ENCODE results near the gene STEAP2.

STEAP2 gene

DNA sequence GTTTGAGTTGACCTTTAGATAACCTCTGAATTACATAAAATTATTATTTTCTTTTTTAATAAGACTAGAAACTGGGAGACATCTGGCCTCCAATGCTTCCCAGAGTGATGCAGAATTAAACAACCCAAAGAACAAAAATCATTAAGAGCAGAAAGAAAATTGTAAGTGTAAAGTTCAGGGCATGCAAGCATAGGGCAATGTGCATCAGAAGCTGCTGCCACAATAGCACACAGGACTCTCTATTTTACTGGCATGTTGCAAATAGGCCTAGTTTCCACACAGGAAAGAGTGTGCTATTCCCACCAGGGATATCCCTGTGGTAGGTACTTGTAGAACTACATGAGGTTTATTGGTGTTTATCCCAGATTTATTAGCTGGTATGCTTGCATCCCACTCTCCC is 20.5 kb upstream of the STEAP2 start:
- in situ Hi-C loops (cut with MboI; ENCODE audit: low pct_unique_long_range_greater_than_20kb, low sequenced_read_pairs): no loop called here
- DNase-seq: no peak

DNA sequence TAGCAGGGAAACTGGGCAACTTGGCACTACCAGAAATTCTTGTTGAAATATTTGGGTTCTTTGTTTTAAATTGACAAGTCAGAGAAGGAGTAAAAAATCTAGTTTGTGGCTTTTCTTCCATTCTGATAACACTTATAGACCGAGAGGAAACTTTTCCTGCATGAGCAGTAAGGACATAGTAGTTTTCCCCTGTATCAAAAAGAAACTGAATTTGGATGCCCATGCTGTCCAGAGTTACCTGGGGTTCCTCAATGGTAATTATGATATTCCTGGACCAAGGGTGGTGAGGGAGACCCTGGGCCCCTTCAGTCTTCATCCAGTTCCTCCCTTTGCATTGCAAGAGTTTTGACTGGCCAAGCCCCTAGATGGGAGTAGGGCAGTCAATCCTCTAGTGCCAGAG is 19.9 kb upstream of the STEAP2 start:
- in situ Hi-C loops (cut with MboI; ENCODE audit: low pct_unique_long_range_greater_than_20kb, low sequenced_read_pairs): no loop called here
- DNase-seq: no peak

GRCh38 chr7:90192876-90193750 is 18.4 kb upstream of the STEAP2 start:
- no peak for DNase-seq
- in situ Hi-C loops (cut with MboI; ENCODE audit: low pct_unique_long_range_greater_than_20kb, low sequenced_read_pairs): no loop called here

GRCh38 chr7:90194911-90195809 is 16.4 kb upstream of the STEAP2 start:
- in situ Hi-C loops (cut with MboI; ENCODE audit: low pct_unique_long_range_greater_than_20kb, low sequenced_read_pairs): no loop called here
- no peak for DNase-seq

- in situ Hi-C loops (cut with MboI; ENCODE audit: low pct_unique_long_range_greater_than_20kb, low sequenced_read_pairs): no loop called here
- DNase-seq: no peak
Measured at GRCh38 chr7:90201500-90202195, 9.9 kb upstream of the STEAP2 start.

GRCh38 chr7:90207956-90208355 is 3.6 kb upstream of the STEAP2 start:
- in situ Hi-C loops (cut with MboI; ENCODE audit: low pct_unique_long_range_greater_than_20kb, low sequenced_read_pairs): no loop called here
- no peak for DNase-seq

DNA sequence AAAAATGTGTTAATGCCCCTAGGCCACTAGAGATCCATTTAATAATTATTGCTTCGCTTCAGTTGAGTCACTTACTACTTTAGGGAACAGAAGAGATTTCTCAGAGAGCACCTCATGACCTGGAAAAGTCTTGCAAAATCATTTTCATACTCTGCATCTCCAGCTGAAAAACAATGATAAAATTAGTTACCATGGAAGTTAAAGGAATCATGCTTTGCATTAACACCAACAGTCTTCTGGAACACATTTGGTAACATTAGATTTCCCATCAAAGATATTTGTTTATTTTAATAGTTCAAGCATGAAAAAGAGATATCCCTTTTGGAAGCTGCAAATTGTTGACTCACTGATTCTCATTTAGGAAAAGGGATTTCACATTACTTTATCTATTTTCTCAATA is 1.8 kb upstream of the STEAP2 start:
- no peak for DNase-seq
- in situ Hi-C loops (cut with MboI; ENCODE audit: low pct_unique_long_range_greater_than_20kb, low sequenced_read_pairs): no loop called here

DNA sequence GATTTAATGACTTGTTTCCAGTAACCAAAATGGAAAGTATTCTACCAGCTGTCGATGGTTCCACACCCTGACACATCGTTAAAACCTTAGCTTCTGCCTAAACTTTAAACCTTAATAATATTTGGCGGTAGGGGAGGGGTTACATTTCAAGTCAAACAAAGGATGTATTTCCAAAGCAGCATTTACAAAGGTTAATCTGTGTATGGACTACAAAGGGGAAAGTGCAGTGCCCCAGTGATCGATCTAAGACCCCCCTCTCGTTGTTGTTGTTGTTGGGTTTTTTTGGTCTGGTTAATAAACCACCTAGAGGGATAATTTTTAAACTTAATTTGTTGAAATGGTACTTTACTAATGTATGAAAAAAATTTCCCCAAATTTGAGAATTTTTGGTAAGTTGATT is 1.1 kb upstream of the STEAP2 start:
- DNase-seq: no peak
- in situ Hi-C loops (cut with MboI; ENCODE audit: low pct_unique_long_range_greater_than_20kb, low sequenced_read_pairs): no loop called here

DNA sequence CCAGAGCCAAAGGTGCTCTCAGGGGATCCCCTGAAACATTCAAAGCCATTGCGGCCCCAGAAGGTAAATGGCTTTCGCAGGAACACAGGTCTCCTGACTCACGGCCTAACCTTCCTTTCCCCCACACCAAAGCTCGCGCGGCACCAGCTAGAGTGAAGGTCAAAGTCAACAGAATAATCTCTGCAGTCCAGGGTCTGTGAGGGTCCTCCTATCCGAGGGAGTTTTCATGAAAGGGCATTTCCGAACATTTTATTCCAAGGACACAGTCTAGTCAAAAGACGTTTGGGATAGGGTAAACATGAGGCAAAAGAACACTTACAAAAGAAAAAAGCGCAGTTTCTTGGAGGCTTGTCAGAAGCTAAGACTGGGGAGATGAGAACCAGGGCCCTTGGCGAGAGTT is 559 bp upstream of the STEAP2 start:
- in situ Hi-C loops (cut with MboI; ENCODE audit: low pct_unique_long_range_greater_than_20kb, low sequenced_read_pairs): no loop called here
- no peak for DNase-seq

GRCh38 chr7:90212149-90212495 is 582 bp downstream of the STEAP2 start:
- in situ Hi-C loops (cut with MboI; ENCODE audit: low pct_unique_long_range_greater_than_20kb, low sequenced_read_pairs): no loop called here
- peak; percentile 1 for DNase-seq

DNA sequence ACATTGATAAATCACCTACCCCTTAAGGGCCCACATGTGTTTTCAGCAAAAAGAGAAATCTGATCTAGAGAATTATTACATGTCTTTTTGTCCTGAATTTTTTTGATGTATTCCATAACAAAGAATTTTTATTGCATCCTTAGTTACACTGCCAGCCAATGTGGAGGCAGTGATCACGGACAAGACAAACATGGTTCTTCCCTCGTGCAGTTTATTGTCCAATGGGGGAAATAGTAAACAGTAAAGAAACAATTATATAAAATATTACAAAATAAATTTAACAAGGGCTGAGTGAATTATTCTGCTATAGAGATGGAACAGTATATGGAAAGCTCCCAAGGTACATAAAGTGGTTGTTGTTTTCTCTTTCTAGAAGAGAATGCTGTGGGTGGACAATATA is 2.0 kb downstream of the STEAP2 start:
- no peak for DNase-seq
- in situ Hi-C loops (cut with MboI; ENCODE audit: low pct_unique_long_range_greater_than_20kb, low sequenced_read_pairs): no loop called here

- in situ Hi-C loops (cut with MboI; ENCODE audit: low pct_unique_long_range_greater_than_20kb, low sequenced_read_pairs): no loop called here
- DNase-seq: no peak
Measured at GRCh38 chr7:90216080-90216674, 4.6 kb downstream of the STEAP2 start.

DNA sequence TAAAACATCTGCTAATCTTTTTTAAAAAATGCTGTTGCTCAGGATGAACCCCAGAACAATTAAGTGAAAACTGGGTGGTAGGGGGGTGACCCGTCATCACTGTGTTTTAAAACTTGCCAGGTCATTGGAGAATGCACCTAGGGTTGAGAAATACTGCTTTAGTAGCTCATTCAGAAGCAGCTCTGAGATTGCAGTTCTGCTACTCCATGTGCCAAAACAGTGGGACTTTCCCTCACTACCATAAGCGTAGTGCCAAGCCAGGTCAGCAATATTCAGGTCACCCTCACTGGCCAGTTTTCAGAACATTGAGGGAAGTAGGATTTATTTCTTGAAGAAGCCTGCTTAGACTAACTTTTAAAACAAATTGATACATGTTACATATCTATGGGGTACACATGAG is 5.2 kb downstream of the STEAP2 start:
- in situ Hi-C loops (cut with MboI; ENCODE audit: low pct_unique_long_range_greater_than_20kb, low sequenced_read_pairs): no loop called here
- no peak for DNase-seq

- in situ Hi-C loops (cut with MboI; ENCODE audit: low pct_unique_long_range_greater_than_20kb, low sequenced_read_pairs): no loop called here
- no peak for DNase-seq
Measured at GRCh38 chr7:90222390-90222789, 10.8 kb downstream of the STEAP2 start.

- in situ Hi-C loops (cut with MboI; ENCODE audit: low pct_unique_long_range_greater_than_20kb, low sequenced_read_pairs): no loop called here
Measured at GRCh38 chr7:90222811-90223725, 11.5 kb downstream of the STEAP2 start.

DNA sequence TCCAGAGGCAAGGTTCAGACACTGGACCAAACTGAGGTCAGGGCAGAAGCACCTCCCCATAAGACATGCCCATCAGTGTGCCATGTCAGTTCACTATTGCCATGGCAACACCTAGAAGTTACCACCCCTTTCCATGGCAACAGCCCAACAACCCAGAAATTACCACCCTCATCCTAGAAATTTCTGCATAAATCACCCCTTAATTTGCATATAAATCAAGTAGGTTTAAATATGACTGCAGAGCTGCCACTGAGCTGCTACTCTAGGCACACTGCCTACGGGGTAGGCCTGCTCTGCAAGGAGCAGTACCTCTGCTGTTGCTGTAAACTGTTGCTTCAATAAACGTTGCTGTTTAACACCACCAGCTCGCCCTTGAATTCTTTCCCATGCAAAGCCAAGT is 12.7 kb downstream of the STEAP2 start:
- DNase-seq: no peak
- in situ Hi-C loops (cut with MboI; ENCODE audit: low pct_unique_long_range_greater_than_20kb, low sequenced_read_pairs): no loop called here

More at GRCh38 chr7:90222811-90223725, 11.5 kb downstream of the STEAP2 start:
- DNase-seq: no peak

DNA sequence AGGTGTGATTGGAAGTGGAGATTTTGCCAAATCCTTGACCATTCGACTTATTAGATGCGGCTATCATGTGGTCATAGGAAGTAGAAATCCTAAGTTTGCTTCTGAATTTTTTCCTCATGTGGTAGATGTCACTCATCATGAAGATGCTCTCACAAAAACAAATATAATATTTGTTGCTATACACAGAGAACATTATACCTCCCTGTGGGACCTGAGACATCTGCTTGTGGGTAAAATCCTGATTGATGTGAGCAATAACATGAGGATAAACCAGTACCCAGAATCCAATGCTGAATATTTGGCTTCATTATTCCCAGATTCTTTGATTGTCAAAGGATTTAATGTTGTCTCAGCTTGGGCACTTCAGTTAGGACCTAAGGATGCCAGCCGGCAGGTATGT is 13.6 kb downstream of the STEAP2 start:
- in situ Hi-C loops (cut with MboI; ENCODE audit: low pct_unique_long_range_greater_than_20kb, low sequenced_read_pairs): no loop called here
- DNase-seq: no peak

- no peak for DNase-seq
- in situ Hi-C loops (cut with MboI; ENCODE audit: low pct_unique_long_range_greater_than_20kb, low sequenced_read_pairs): no loop called here
Measured at GRCh38 chr7:90225601-90226000, 14.1 kb downstream of the STEAP2 start.

All from KBM-7 (cell line).